GM21717 (cell line): ENCODE results near the gene HOXB8.

Experiments used
- ATAC-seq: cut with Tn5 transposase; IDR thresholded peaks from one replicate; pipeline ENCODE4 v1.9.1; 2021; ENCODE audit warnings: mild to moderate bottlenecking, moderate library complexity; ENCODE audit not compliant: unreplicated experiment

The HOXB8 gene

GRCh38 chr17:48624544-48625494 lies 9.7 kb upstream of the HOXB8 start:
- no peak for ATAC-seq

GRCh38 chr17:48624118-48624517 lies 9.0 kb upstream of the HOXB8 start:
- ATAC-seq, result no peak

- ATAC-seq, result no peak
Measured at GRCh38 chr17:48623583-48623982, 8.5 kb upstream of the HOXB8 start.

GRCh38 chr17:48622857-48623256 lies 7.8 kb upstream of the HOXB8 start:
- ATAC-seq, result no peak

- no peak for ATAC-seq
Measured at GRCh38 chr17:48621410-48622392, 6.6 kb upstream of the HOXB8 start.

GRCh38 chr17:48620461-48621139 lies 5.5 kb upstream of the HOXB8 start:
- no peak for ATAC-seq

GRCh38 chr17:48619826-48620449 lies 4.8 kb upstream of the HOXB8 start:
- no peak for ATAC-seq

GRCh38 chr17:48618256-48618896 lies 3.3 kb upstream of the HOXB8 start:
- ATAC-seq, result no peak

- ATAC-seq, result no peak
Measured at GRCh38 chr17:48617471-48618255, 2.6 kb upstream of the HOXB8 start.

- ATAC-seq, result no peak
Measured at GRCh38 chr17:48616717-48617470, 1.8 kb upstream of the HOXB8 start.

GRCh38 chr17:48615963-48616716 lies 1.0 kb upstream of the HOXB8 start:
- ATAC-seq, result no peak

- ATAC-seq, result no peak
Measured at GRCh38 chr17:48613862-48614694, 1.0 kb downstream of the HOXB8 start.

GRCh38 chr17:48612854-48613691 lies 2.0 kb downstream of the HOXB8 start:
- no peak for ATAC-seq

GRCh38 chr17:48612456-48612853 lies 2.6 kb downstream of the HOXB8 start:
- ATAC-seq, result no peak

- ATAC-seq, result no peak
Measured at GRCh38 chr17:48611681-48612455, 3.2 kb downstream of the HOXB8 start.
